ENCODE data around the gene RGL1. TPM values are rescaled to one million over a fixed set of nuclear protein-coding genes. Genes with fewer than 3 reads are reported as not detected.

RGL1 gene
- total RNA-seq, 1 donor from 2014 or later = 1.7 TPM

DNA sequence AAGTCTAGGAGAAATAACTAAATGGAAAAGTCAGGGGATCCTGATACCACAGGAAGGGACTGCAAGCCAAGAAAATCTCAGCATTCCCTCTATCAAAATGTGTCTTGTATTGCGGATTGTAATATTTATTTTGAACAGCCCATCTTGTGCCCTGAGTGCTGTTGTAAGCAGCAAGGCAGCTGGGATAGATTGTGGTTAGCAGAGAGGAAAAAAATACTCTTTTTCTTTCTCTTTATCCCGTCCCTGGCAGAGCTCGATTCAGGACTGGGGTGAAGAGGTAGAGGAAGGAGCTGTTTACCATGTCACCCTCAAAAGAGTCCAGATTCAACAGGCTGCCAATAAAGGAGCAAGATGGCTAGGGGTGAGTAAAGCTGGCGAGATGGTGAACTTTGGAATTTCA lies 1.2 kb downstream of the RGL1 start:
- Mint-ChIP-seq H3K36me3 (ENCODE audit: low read depth) (peaks cover 4% of the 10 kb centered on the region), H3K4me1 (peaks cover 11% of the 10 kb centered on the region), H3K27me3 (peaks cover 3% of the 10 kb centered on the region), H3K27ac (no peak overlapping the region), H3K4me3 (no peak overlapping the region), H3K9me3 (peaks cover 9% of the 10 kb centered on the region)
- intact Hi-C loops (cut with micrococcal nuclease) = loop anchor here (2.0 to 5.0 kb wide), 2 partner anchors 36 to 109 kb away; no protein-coding TSS in a partner anchor
- DNase-seq = no peak

- peaks cover 3% of the 10 kb centered on the region for H3K27me3 Mint-ChIP-seq
- no peak overlapping the region for H3K27ac Mint-ChIP-seq
- intact Hi-C loops (cut with micrococcal nuclease) = loop anchor here (2.0 to 5.0 kb wide), 2 partner anchors 36 to 108 kb away; no protein-coding TSS in a partner anchor
- peaks cover 11% of the 10 kb centered on the region for H3K4me1 Mint-ChIP-seq
- no peak overlapping the region for H3K4me3 Mint-ChIP-seq
- peaks cover 5% of the 10 kb centered on the region for H3K9me3 Mint-ChIP-seq
- no peak for DNase-seq
- H3K36me3 Mint-ChIP-seq (ENCODE audit: low read depth) = no peaks in the 10 kb centered on the region
Measured at GRCh38 chr1:183806675-183807074, 1.8 kb downstream of the RGL1 start.

DNA sequence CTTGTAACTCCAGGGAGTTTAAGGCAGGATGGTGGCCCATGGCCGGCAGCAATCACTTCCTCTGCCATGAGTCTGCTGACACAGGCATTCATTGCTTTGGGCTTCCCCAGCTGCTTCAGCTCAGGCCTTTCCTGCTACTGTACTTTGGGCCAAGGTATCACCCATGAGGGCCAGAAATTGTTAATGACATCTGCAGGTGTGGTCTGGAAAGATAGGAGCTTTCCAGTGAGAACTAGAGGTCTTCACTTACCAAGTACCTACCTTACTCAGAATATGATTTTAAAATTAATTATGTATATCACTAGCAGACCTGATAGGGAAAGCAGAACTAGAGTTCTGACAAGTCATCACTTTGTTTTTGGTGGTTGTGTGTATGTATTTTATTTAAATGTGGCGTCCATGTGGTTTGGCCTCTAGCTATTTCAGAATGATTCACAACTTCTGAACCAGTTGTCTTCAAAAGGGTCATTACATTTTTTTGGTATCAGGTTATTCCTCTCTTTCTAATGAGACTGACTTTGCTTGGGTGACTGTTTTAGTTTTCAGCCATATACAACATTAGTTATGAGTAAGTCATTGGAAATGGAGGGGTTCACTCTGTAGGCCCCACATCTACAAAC lies 2.7 kb downstream of the RGL1 start:
- no peaks in the 10 kb centered on the region for H3K9me3 Mint-ChIP-seq
- no peak overlapping the region for H3K4me3 Mint-ChIP-seq
- intact Hi-C loops (cut with micrococcal nuclease) = loop anchor here (2.0 to 5.0 kb wide), 2 partner anchors 35 to 107 kb away; no protein-coding TSS in a partner anchor

DNA sequence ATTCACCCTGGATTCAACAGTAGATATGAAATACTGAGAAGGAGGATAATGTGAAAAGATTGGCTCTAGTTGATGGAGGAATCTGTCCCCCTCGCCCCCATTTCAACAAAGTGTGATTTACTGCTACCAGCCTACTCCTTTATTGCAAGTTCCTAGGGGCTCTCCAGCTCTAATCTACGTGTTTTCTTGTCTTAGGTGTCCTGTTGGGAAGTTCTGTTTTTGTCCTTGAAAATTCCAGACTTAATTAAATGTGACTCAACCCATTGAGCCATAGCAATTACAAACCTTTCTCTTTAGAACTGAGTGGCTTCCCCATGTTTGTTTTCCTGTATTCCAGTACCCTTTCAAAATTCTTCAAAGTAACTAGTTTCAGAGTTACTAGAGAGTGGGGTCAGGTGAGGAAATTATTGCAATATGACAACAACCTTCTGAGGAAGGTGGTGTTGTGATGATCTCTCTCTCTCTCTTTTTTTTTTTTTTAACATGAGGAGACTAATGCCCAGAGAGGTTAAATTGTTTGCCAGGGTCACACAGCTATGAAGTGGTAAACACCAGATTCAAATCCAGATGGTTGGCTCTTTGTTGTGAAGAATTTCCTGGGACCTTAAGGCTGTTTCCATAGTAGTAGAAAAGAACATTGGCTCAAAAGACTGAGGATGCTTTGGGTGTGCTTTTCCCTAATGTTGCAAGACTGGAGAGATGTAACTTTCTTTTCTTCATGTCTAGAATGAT lies 3.5 kb downstream of the RGL1 start:
- peaks cover 11% of the 10 kb centered on the region for H3K4me1 Mint-ChIP-seq
- DNase-seq = no peak
- H3K4me3 Mint-ChIP-seq = no peak overlapping the region
- H3K27ac Mint-ChIP-seq = no peak overlapping the region
- H3K9me3 Mint-ChIP-seq = no peaks in the 10 kb centered on the region
- peaks cover 3% of the 10 kb centered on the region for H3K27me3 Mint-ChIP-seq
- intact Hi-C loops (cut with micrococcal nuclease) = loop anchor here (5.0 kb wide), 1 partner anchor 34 kb away; no protein-coding TSS in a partner anchor
- H3K36me3 Mint-ChIP-seq (ENCODE audit: low read depth) = no peaks in the 10 kb centered on the region

More for the DNA sequence above, 2.7 kb downstream of the RGL1 start:
- no peaks in the 10 kb centered on the region for H3K36me3 Mint-ChIP-seq (ENCODE audit: low read depth)
- peaks cover 11% of the 10 kb centered on the region for H3K4me1 Mint-ChIP-seq
- H3K27me3 Mint-ChIP-seq = peaks cover 3% of the 10 kb centered on the region
- no peak overlapping the region for H3K27ac Mint-ChIP-seq
- DNase-seq = no peak

DNA sequence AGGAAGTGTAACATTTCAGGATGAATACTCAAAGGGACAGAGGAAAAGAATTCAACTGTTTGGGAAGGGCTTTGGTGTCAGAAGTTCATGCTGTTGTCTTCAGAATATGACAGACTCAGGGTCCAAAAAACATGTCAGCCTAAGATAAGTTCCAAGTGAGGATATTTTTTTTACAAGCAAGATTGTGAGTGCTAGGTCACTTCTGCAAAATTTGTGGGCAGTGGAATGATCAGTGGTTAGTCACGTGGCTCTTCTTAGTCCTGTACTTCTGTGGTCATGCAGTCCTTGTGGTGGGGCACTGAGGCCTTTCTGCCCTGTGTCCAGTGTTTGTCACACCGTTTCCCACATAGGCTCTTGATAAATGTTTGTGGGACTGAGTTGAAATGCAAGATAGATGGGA lies 5.2 kb downstream of the RGL1 start:
- Mint-ChIP-seq H3K4me1 (peaks cover 11% of the 10 kb centered on the region), H3K27me3 (peaks cover 3% of the 10 kb centered on the region), H3K36me3 (ENCODE audit: low read depth) (no peaks in the 10 kb centered on the region), H3K4me3 (no peak overlapping the region), H3K9me3 (no peaks in the 10 kb centered on the region), H3K27ac (no peak overlapping the region)
- intact Hi-C loops (cut with micrococcal nuclease) = no loop called here
- no peak for DNase-seq

GRCh38 chr1:183810756-183811544 lies 6.0 kb downstream of the RGL1 start:
- H3K36me3 Mint-ChIP-seq (ENCODE audit: low read depth) = no peaks in the 10 kb centered on the region
- H3K4me3 Mint-ChIP-seq = no peak overlapping the region
- no peak overlapping the region for H3K27ac Mint-ChIP-seq
- H3K27me3 Mint-ChIP-seq = no peaks in the 10 kb centered on the region
- no peak for DNase-seq
- no peaks in the 10 kb centered on the region for H3K9me3 Mint-ChIP-seq
- intact Hi-C loops (cut with micrococcal nuclease) = no loop called here
- peaks cover 6% of the 10 kb centered on the region for H3K4me1 Mint-ChIP-seq

DNA sequence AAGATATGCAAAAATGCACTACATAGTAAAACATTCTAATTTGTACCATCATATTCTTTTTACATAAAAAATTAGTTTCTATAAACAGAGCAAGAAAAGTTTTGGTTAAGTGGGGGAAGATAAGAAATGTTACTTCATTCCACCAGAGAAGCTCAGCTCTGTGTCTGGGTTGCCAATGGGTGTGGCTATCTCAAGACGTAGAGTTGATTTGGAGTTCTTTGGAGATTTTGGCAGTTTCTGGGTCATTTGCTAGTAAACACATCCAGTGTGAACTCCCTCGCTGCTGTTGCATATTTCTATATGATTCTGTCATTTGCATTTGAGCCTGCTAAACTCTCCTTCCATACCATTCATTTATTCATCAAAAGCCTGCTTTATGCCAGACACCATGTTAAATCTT lies 7.2 kb downstream of the RGL1 start:
- Mint-ChIP-seq H3K36me3 (ENCODE audit: low read depth) (no peaks in the 10 kb centered on the region), H3K27ac (no peak overlapping the region), H3K4me1 (peaks cover 2% of the 10 kb centered on the region), H3K27me3 (no peaks in the 10 kb centered on the region), H3K4me3 (no peak overlapping the region), H3K9me3 (no peaks in the 10 kb centered on the region)
- no peak for DNase-seq
- intact Hi-C loops (cut with micrococcal nuclease) = no loop called here

DNA sequence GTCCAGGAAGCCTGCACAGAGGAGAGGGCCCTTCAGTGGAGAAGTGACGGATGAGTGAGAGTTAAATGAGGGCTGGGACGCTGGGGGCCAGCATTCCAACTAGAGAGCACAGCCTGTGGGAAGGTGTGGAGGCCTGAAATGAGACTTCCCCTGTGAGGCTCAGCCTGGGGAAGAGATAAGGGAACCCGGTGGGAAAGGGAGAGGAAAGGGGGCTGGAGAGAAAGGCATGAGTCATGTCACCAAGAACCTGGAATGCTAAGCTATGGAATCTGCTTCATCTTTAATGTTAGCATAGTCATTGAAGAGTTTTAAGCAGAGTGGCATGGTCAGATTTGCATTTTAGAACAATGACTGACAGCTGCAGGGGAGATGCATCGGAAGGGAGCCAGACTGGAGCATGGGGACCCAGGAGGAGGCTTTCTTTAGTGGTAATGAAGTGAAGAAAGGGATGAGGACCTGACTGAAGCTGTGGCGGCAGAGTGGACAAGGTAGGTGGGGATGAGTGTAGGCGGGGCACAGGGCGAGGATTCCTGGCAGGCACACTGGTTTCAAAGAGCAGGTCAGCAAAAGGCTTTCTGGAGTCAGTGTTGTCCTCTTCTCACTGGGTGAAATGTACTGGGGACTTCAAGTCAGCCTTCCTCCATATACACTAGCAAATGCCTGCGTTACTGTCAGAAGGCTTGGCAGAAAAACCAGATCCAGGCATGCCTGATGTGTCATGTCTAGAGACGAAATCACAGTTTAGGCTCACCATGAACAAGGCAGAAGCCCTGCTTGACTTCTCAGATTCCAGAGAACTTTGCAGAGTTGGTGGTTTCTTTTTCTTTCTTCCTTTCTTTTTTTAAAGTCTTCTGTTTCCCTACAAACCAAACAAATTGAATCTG lies 8.0 kb downstream of the RGL1 start:
- no peak for DNase-seq
- intact Hi-C loops (cut with micrococcal nuclease) = no loop called here
- no peak overlapping the region for H3K4me3 Mint-ChIP-seq
- no peaks in the 10 kb centered on the region for H3K9me3 Mint-ChIP-seq
- peaks cover 2% of the 10 kb centered on the region for H3K4me1 Mint-ChIP-seq
- no peaks in the 10 kb centered on the region for H3K36me3 Mint-ChIP-seq (ENCODE audit: low read depth)
- H3K27ac Mint-ChIP-seq = no peak overlapping the region
- H3K27me3 Mint-ChIP-seq = no peaks in the 10 kb centered on the region

DNA sequence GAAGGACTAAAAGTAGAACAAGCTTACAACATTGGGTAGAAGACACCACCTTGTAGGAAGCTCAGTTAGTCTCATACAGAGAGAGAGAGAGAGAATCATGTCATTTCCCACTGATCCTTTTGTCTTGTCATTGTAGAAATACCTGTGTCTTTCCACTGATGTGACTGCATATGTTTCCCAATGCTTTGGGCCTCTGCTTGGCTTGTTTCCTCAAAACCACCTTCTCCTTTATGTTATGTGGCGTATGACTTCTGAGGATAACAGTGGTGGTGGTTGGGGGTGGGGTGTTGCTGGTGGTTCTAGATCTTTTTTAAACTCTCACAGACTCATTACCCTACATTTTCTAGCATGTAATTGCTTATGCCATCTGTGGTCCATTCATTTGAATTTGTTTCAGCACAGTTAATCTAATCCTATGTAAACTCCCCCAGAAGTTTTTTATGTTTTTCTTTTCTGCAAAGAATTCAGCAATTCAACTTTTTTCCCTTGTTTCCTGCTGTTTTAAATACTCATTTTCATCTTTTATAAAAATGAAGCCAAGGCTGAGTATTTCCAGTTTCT lies 9.3 kb downstream of the RGL1 start:
- Mint-ChIP-seq H3K4me1 (no peaks in the 10 kb centered on the region), H3K27ac (no peak overlapping the region), H3K36me3 (ENCODE audit: low read depth) (no peaks in the 10 kb centered on the region), H3K9me3 (no peaks in the 10 kb centered on the region), H3K27me3 (no peaks in the 10 kb centered on the region), H3K4me3 (no peak overlapping the region)
- no peak for DNase-seq
- intact Hi-C loops (cut with micrococcal nuclease) = no loop called here

DNA sequence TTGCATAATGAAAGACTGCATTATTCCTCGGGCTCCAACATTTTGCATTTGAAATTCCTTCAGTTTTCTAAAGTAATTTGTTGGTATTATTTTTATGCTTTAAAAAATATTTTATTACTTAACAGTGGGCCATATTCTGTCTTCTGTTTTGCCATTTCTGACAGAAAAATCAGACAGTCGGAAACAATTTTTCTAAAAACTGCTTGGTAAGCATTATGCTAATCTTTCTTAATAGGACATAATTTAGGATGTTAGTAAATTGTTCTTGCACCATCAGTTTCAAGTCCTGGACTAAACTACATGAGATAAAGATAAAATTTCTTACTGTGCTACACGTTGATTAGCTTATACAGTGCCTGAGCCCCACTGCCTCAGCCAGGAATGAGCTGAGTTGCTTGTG lies 11.2 kb downstream of the RGL1 start:
- Mint-ChIP-seq H3K27me3 (no peaks in the 10 kb centered on the region), H3K36me3 (ENCODE audit: low read depth) (no peaks in the 10 kb centered on the region), H3K9me3 (no peaks in the 10 kb centered on the region), H3K4me3 (no peak overlapping the region), H3K27ac (no peak overlapping the region), H3K4me1 (no peaks in the 10 kb centered on the region)
- no peak for DNase-seq
- intact Hi-C loops (cut with micrococcal nuclease) = no loop called here

DNA sequence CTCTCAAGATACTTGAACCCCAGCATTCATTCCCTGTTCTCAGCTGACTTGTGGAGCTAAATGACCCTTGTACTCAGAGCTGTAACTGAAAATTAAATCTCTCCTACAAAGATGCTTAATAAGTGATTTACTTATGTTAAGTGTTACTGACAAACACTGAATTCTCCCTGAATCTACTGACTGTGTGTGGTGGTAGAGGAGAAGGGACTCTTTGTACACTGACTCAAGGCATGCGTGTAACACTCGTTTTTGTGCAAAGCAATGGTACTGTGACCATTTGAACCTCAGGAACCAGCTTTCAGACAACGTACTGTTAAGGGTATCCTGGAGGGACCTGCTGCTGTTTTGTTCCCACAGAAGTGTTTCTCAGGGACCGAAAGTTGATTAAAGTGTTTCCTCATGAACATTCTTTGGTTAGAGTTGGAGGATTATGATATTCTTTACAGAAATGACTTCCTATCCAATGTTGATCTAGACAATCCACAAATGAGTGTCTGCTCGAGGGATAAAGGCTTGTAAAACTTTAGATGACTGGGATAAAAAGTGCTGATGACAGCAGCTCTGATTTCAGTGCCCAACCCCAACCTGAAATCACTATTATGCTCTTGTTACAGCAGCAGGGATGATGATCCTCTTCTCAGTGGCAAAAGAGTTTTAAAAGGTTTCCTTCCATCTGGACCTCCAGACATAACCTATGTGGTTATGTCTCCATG lies 12.8 kb downstream of the RGL1 start:
- intact Hi-C loops (cut with micrococcal nuclease) = no loop called here
- Mint-ChIP-seq H3K4me1 (peaks cover 2% of the 10 kb centered on the region), H3K36me3 (ENCODE audit: low read depth) (no peaks in the 10 kb centered on the region), H3K9me3 (no peaks in the 10 kb centered on the region), H3K4me3 (no peak overlapping the region), H3K27ac (no peak overlapping the region), H3K27me3 (no peaks in the 10 kb centered on the region)
- no peak for DNase-seq

DNA sequence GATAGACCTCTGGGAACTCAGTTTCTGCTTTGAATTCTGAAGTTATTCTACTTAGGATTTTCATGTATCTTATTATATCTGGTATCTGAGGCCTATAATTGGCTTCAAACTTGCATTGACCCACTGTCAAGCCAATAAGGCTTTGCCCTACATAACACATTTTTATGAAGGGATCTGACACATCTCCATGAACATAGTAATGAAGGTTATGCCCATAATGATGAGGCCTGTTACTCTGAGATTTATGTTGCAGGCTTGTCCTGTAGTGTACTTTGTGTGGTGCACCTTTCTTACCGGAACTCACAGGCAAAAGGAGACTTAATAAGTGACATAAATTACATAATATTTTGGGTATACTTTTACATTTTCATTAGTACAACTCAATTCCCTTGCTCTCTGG lies 14.1 kb downstream of the RGL1 start:
- H3K4me1 Mint-ChIP-seq = peaks cover 2% of the 10 kb centered on the region

More for the DNA sequence above, 14.1 kb downstream of the RGL1 start:
- Mint-ChIP-seq H3K27me3 (no peaks in the 10 kb centered on the region), H3K9me3 (no peaks in the 10 kb centered on the region), H3K4me3 (no peak overlapping the region), H3K36me3 (ENCODE audit: low read depth) (no peaks in the 10 kb centered on the region), H3K27ac (no peak overlapping the region)
- no peak for DNase-seq
- intact Hi-C loops (cut with micrococcal nuclease) = no loop called here
